Measurements from ENCODE around the gene LRP2BP. TPM values are rescaled to one million over a fixed set of nuclear protein-coding genes. Genes with fewer than 3 reads are reported as not detected.

The LRP2BP gene
- total and polyA plus RNA-seq, 5 donors, result 1.3 to 2.9 (median 1.7) TPM

DNA sequence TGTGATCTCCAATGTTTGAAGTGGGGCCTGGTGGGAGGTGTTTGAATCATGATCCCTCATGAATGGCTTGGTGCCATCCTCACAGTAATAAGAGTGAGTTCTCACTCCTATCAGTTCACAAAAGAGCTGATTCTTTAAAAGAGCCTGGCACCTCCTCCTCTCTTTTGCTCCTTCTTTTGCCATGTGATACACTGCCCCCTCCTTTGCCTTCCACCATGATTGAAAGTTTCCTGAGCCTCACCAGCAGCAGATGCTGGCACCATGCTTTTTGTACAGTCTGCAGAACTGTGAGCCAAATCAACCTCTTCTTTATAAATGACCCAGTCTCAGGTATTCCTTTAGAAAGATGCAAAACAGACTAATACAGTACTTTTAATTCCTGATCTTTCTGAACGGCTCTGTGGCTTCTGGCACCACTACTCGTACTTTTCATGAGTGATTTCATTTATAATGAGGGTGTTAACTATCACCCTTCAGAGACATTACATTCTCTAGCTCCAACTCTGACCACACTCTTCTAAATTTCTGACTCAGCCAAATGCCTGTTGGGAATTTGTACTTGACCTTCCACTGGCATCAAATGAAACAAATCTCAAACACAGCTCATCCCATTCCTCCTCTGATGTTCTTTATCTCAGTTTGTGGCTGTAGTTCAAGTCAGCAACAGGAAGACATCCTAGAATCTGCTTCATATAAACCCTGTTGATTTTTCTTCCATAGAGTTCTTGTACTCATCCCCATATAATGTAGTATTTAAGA lies 25.8 kb upstream of the LRP2BP start:
- no peaks in the 10 kb centered on the region for H3K9me3 ChIP-seq (ENCODE audit: control insufficient read depth, low read length)
- no peak for ATAC-seq
- H3K4me3 ChIP-seq (ENCODE audit: low read length), result no peak overlapping the region
- no peaks in the 10 kb centered on the region for H3K27me3 ChIP-seq (ENCODE audit: control insufficient read depth, insufficient read depth)
- peaks cover 5% of the 10 kb centered on the region for H3K4me1 ChIP-seq (ENCODE audit: control insufficient read depth, insufficient read depth, low read length)
- DNase-seq, result no peak
- intact Hi-C loops (cut with DNase I), result no loop called here
- H3K27ac ChIP-seq (ENCODE audit: low read length), result peak overlapping the region; percentile 62
- 34% methylated on average over 2 of the region's 2 CpGs for WGBS

DNA sequence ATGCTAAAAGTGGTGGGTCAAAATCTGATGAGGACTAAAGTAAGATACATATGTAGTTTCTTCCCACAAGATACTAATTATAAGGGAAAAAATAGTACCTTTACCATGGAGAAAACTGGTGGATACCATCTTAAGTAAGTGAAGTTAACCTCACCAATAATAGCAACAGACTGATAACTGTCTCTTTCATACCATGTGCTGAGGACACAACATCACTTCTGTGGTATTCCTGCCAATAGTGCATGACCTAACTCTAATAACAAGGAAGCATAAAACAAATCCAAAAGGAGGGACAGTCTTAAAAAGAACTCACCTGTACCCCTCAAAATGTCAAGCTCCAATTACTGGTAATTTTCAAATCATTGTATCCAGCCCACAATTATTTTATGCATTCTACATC lies 21.2 kb upstream of the LRP2BP start:
- ATAC-seq, result peak; percentile 38 to 53
- H3K27ac ChIP-seq (ENCODE audit: low read length), result no peak overlapping the region
- intact Hi-C loops (cut with DNase I), result no loop called here

DNA sequence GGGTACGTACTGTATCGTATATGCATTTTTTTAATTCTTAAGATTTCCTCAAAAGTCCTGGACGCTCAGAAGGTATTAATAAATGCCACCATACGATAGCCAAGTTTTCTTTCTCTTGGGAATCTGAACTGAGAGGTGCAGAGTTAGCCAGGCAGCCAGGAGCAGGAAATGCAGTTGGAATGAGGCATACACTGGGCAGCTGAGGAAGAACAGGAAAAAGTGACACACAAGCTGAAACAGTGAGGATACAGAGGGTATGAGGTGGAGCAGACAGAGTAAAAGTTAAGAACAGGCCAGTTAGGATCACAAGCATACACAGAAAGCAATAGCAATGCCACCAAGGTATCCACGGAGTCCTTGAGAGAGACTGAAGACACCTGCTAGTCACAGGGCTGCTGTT lies 16.7 kb upstream of the LRP2BP start:
- Histone ChIP-seq H3K4me1 (ENCODE audit: control insufficient read depth, insufficient read depth, low read length) (peaks cover 3% of the 10 kb centered on the region), H3K27ac (ENCODE audit: low read length) (peak overlapping the region; percentile 37), H3K9me3 (ENCODE audit: control insufficient read depth, low read length) (no peaks in the 10 kb centered on the region), H3K27me3 (ENCODE audit: control insufficient read depth, insufficient read depth) (no peaks in the 10 kb centered on the region), H3K4me3 (ENCODE audit: low read length) (no peak overlapping the region)
- intact Hi-C loops (cut with DNase I), result no loop called here
- no peak for DNase-seq
- ATAC-seq, result peak in 1 of 2 donors; percentile 42
- WGBS, result 80% methylated on average over 5 of the region's 5 CpGs

More for the DNA sequence above, 21.2 kb upstream of the LRP2BP start:
- no peaks in the 10 kb centered on the region for H3K9me3 ChIP-seq (ENCODE audit: control insufficient read depth, low read length)
- no peaks in the 10 kb centered on the region for H3K27me3 ChIP-seq (ENCODE audit: control insufficient read depth, insufficient read depth)
- no peak overlapping the region for H3K4me3 ChIP-seq (ENCODE audit: low read length)
- H3K4me1 ChIP-seq (ENCODE audit: control insufficient read depth, insufficient read depth, low read length), result peaks cover 5% of the 10 kb centered on the region
- DNase-seq, result no peak

DNA sequence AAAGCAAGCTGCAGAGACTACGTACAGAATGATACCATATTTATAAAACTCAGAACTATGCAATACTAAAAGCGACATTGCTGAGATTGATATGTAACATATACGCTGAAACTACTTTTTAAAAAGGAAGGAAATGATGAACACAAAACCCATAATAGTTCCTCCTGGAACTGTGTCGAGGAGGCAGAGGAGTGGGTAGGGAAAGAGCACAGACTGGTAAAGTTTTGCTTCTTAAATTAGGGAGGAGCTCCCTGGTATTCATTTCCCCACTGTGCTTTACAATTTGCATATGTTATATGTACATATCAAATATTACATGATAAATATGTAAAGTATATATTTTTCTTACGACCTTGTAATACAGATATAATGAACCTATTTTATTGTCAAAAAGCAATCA lies 16.1 kb upstream of the LRP2BP start:
- ATAC-seq (no peak), DNase-seq (no peak)
- Histone ChIP-seq H3K4me3 (ENCODE audit: low read length) (no peak overlapping the region), H3K27me3 (ENCODE audit: control insufficient read depth, insufficient read depth) (no peaks in the 10 kb centered on the region), H3K27ac (ENCODE audit: low read length) (no peak overlapping the region), H3K9me3 (ENCODE audit: control insufficient read depth, low read length) (no peaks in the 10 kb centered on the region), H3K4me1 (ENCODE audit: control insufficient read depth, insufficient read depth, low read length) (peaks cover 3% of the 10 kb centered on the region)
- 75% methylated on average over 5 of the region's 5 CpGs for WGBS
- intact Hi-C loops (cut with DNase I), result no loop called here

DNA sequence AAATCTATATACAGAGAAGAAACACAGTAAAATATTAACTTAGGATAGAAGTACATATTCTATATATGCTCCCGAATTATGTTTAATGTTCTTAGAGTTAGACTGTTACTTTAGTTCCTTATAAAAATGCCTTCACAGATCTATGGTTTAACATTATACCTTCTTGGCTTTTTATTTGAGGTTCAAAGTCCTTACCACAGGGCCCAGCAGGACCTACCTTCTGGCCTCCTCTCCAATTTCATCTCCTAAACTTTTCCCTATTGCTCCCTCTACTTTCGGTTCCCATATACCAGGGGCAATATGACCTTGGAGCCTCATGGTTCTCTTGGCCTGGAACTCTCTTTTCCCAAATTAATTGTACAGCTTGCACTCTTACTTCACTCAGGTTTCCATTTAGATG lies 12.7 kb upstream of the LRP2BP start:
- Histone ChIP-seq H3K27me3 (ENCODE audit: control insufficient read depth, insufficient read depth) (no peaks in the 10 kb centered on the region), H3K27ac (ENCODE audit: low read length) (no peak overlapping the region), H3K4me3 (ENCODE audit: low read length) (no peak overlapping the region), H3K4me1 (ENCODE audit: control insufficient read depth, insufficient read depth, low read length) (peaks cover 3% of the 10 kb centered on the region), H3K9me3 (ENCODE audit: control insufficient read depth, low read length) (no peaks in the 10 kb centered on the region)
- intact Hi-C loops (cut with DNase I), result loop anchor here in 1 of 4 donors (10.0 kb wide), 1 partner anchor 206 kb away; no protein-coding TSS in a partner anchor
- ATAC-seq (no peak), DNase-seq (no peak)
- 99% methylated on average over 2 of the region's 2 CpGs for WGBS

DNA sequence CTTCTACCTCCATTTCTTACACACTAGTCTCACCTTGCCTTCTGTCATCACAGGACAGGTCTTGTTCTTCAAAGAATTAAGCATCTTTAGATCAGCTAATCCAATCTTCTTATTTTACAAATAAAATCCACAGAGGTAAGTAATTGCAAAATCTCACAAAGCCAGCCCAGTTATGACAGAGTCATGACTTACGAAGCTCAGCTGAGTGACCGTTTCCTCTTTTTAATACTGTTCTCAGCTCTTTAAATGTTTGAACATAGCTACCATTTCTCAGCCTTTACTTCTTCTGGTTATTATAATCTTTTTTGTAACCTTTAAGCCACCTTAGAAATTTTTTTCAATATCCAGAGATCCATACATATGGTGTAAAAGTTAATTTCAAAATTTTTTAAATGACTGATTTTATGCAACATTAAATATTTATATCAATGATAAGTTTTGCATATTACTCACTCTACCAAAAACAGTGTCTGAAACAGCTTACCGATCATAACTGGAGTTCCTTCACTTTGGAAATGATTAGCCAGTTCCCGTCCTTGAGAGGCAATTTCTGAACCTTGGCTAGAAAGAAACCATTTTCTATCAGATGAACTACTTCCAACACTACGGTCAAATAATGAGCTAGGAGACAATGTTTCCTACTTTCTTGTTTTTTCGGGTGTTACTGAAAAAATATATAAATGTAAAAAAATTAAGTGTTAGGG lies 9.7 kb upstream of the LRP2BP start:
- ATAC-seq, result no peak

DNA sequence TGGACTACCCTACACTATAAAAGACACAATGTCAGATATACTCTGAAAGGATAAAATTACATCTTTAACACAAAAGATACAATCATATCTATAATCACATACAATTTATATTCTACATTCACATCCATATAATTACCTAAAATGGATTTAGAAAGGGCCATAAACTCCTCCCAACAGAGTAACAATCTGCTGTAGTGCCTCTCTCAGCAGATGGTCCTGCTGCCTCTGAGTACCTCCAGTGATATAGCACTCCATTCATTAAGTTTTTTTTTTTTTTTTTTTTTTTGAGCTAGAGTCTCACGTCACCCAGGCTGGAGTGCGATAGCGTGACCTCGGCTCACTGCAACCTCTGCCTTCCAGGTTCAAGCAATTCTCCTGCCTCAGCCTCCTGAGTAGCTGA lies 8.3 kb upstream of the LRP2BP start:
- intact Hi-C loops (cut with DNase I), result loop anchor here in 1 of 4 donors (10.0 kb wide), 1 partner anchor 211 kb away; no protein-coding TSS in a partner anchor
- no peak for DNase-seq
- Histone ChIP-seq H3K4me1 (ENCODE audit: control insufficient read depth, insufficient read depth, low read length) (no peaks in the 10 kb centered on the region), H3K4me3 (ENCODE audit: low read length) (no peak overlapping the region), H3K27me3 (ENCODE audit: control insufficient read depth, insufficient read depth) (no peaks in the 10 kb centered on the region), H3K27ac (ENCODE audit: low read length) (no peak overlapping the region), H3K9me3 (ENCODE audit: control insufficient read depth, low read length) (no peaks in the 10 kb centered on the region)
- ATAC-seq, result no peak
- WGBS, result 92% methylated on average over 4 of the region's 4 CpGs

More for the DNA sequence above, 9.7 kb upstream of the LRP2BP start:
- Histone ChIP-seq H3K4me1 (ENCODE audit: control insufficient read depth, insufficient read depth, low read length) (no peaks in the 10 kb centered on the region), H3K27ac (ENCODE audit: low read length) (no peak overlapping the region), H3K9me3 (ENCODE audit: control insufficient read depth, low read length) (no peaks in the 10 kb centered on the region), H3K27me3 (ENCODE audit: control insufficient read depth, insufficient read depth) (no peaks in the 10 kb centered on the region), H3K4me3 (ENCODE audit: low read length) (no peak overlapping the region)
- no peak for DNase-seq
- intact Hi-C loops (cut with DNase I), result loop anchor here in 1 of 4 donors (10.0 kb wide), 1 partner anchor 209 kb away; no protein-coding TSS in a partner anchor
- 90% methylated on average over 6 of the region's 6 CpGs for WGBS

DNA sequence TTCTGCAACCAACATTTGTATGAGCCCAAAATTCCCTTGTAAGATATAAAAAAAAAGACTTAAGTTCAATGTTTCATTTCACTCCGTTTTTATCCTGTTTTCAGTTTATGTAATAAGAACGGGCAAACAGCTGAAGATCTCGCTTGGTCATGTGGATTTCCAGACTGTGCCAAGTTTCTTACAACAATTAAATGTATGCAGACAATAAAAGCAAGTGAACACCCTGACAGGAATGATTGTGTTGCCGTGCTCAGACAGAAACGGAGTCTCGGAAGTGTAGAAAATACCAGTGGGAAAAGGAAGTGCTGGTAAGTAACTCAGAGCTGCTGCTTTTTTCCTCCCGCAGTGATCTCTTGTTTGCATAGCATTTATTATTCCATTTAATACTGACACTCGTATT lies 3.7 kb upstream of the LRP2BP start:
- DNase-seq (no peak), ATAC-seq (no peak)
- no peaks in the 10 kb centered on the region for H3K4me1 ChIP-seq (ENCODE audit: control insufficient read depth, insufficient read depth, low read length)
- peak overlapping the region; percentile 34 for H3K4me3 ChIP-seq (ENCODE audit: low read length)
- H3K27ac ChIP-seq (ENCODE audit: low read length), result no peak overlapping the region
- WGBS, result 55% methylated on average over 8 of the region's 8 CpGs
- H3K9me3 ChIP-seq (ENCODE audit: control insufficient read depth, low read length), result no peaks in the 10 kb centered on the region
- intact Hi-C loops (cut with DNase I), result loop anchor here in 2 of 4 donors (10.0 kb wide), 1 partner anchor 185 kb away; no protein-coding TSS in a partner anchor
- no peaks in the 10 kb centered on the region for H3K27me3 ChIP-seq (ENCODE audit: control insufficient read depth, insufficient read depth)

DNA sequence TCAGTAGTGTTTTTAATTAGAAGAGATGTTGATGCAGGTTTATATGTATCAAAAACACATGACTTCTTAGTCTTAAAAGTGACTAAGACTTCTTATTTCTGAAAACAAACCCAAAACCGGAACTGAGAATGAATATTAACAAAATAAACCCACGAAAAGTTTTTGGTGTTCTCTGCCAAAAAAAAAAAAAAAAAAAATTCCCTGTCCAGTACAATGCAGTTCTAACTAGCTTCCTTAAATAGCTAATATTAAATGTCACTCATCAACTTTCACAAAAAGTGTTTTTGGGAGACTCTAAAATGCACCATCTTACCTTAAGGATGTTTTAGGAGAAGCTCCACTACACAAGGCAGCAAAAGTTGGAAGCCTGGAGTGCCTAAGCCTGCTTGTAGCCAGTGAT lies 2.9 kb upstream of the LRP2BP start:
- intact Hi-C loops (cut with DNase I), result loop anchor here in 2 of 4 donors (10.0 kb wide), 1 partner anchor 184 kb away; no protein-coding TSS in a partner anchor
- ATAC-seq, result no peak
- H3K4me3 ChIP-seq (ENCODE audit: low read length), result peak overlapping the region; percentile 39

DNA sequence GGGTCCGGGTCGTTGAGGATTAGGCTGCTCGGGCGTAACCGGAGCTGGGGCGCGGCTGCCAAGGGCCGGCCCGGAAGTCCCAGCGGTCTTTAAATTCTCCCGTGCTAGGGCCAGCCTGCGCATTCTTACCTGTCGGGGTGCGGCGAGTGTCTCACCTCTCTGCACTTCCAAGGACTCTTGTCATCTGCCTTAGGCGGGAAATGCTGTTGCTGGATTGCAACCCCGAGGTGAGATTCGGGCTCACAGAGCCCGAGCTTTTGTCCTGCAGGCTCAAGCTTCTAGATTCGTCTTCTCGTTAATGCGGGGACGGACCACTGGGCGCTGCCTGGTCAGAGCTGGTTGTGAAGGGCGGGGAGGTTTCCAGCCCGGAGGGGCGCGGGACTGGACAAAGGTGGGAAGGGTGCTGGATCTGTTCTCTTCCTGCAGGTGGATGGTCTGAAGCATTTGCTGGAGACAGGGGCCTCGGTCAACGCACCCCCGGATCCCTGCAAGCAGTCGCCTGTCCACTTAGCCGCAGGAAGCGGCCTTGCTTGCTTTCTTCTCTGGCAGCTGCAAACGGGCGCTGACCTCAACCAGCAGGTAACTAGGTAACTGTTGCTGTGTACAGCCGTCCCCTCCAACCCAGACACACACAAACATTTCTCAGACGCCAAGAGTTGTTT lies 1.1 kb upstream of the LRP2BP start, which contains the start of gene ANKRD37:
Gene ANKRD37, plus strand, starts transcription at position 118 of the 662 bp plus-strand sequence. Its CDS starts 83 bp downstream, at position 201.
- Histone ChIP-seq H3K27ac (ENCODE audit: low read length) (peak within 1 kb of the TSS; percentile 96), H3K4me1 (ENCODE audit: control insufficient read depth, insufficient read depth, low read length) (no peaks in the 10 kb centered on the region), H3K27me3 (ENCODE audit: control insufficient read depth, insufficient read depth) (no peaks in the 10 kb centered on the region), H3K4me3 (ENCODE audit: low read length) (peak within 1 kb of the TSS; percentile 63), H3K9me3 (ENCODE audit: control insufficient read depth, low read length) (no peaks in the 10 kb centered on the region)
- intact Hi-C loops (cut with DNase I), result loop anchor here in 2 of 4 donors (10.0 kb wide), 1 partner anchor 182 kb away; no protein-coding TSS in a partner anchor
- WGBS, result 6% methylated on average over 38 of the region's 38 CpGs
- peak; percentile 7 to 8 for ATAC-seq
- peak; percentile 47 to 78 (median 76) for DNase-seq

More for the DNA sequence above, 2.9 kb upstream of the LRP2BP start:
- Histone ChIP-seq H3K27me3 (ENCODE audit: control insufficient read depth, insufficient read depth) (no peaks in the 10 kb centered on the region), H3K27ac (ENCODE audit: low read length) (peak overlapping the region; percentile 21), H3K9me3 (ENCODE audit: control insufficient read depth, low read length) (no peaks in the 10 kb centered on the region), H3K4me1 (ENCODE audit: control insufficient read depth, insufficient read depth, low read length) (no peaks in the 10 kb centered on the region)
- DNase-seq, result no peak
- WGBS, result 25% methylated on average over 2 of the region's 2 CpGs

Data from right cardiac atrium (tissue), 5 donors.